ENCODE data around the gene RAB3GAP2. TPM values are rescaled to one million over a fixed set of nuclear protein-coding genes. Genes with fewer than 3 reads are reported as not detected.

RAB3GAP2 gene
- polyA plus RNA-seq, 1 experiment, result 43.6 TPM

DNA sequence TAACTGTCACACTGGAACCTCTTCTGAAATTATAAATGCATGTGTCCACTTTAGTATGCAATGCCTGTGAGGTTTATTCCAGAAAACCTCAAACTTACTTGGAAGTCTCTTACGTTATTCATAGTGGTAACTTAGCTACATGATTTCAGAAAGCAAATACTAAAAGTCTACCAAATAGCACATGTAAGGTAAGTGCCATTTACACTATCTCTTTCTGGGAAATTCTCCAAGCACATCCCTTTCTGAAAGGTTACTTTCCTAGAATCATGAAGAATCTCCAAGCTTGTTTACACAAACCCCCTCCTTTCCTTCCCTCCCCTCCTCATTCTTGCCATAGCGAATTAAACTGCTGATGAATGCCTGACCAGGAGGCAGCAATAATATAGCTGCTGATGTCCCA lies 42.5 kb downstream of the RAB3GAP2 start:
- TF ChIP-seq, protein P1, sequence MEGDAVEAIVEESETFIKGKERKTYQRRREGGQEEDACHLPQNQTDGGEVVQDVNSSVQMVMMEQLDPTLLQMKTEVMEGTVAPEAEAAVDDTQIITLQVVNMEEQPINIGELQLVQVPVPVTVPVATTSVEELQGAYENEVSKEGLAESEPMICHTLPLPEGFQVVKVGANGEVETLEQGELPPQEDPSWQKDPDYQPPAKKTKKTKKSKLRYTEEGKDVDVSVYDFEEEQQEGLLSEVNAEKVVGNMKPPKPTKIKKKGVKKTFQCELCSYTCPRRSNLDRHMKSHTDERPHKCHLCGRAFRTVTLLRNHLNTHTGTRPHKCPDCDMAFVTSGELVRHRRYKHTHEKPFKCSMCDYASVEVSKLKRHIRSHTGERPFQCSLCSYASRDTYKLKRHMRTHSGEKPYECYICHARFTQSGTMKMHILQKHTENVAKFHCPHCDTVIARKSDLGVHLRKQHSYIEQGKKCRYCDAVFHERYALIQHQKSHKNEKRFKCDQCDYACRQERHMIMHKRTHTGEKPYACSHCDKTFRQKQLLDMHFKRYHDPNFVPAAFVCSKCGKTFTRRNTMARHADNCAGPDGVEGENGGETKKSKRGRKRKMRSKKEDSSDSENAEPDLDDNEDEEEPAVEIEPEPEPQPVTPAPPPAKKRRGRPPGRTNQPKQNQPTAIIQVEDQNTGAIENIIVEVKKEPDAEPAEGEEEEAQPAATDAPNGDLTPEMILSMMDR (IDR thresholded peaks at IDR 0.05; ENCODE audit: low read depth, low read length), result no peak
- H3K27ac ChIP-seq (ENCODE audit: low read depth, low read length), result no peak overlapping the region
- no peaks in the 10 kb centered on the region for H3K27me3 ChIP-seq (ENCODE audit: control insufficient read depth, insufficient read depth, low read length)
- POLR2A ChIA-PET, result no interaction called here
- CTCF ChIA-PET, result interaction anchor here (0.5 to 3.8 kb wide), 3 partner anchors 11 to 241 kb away, joined by 3 to 15 read pairs (median 3); no protein-coding TSS in a partner anchor
- no peaks in the 10 kb centered on the region for H3K9me3 ChIP-seq (ENCODE audit: control insufficient read depth, insufficient read depth, low read length)
- H3K4me3 ChIP-seq (ENCODE audit: low read depth, low read length), result no peak overlapping the region
- no peak for DNase-seq (ENCODE audit: low read depth, low spot score)

DNA sequence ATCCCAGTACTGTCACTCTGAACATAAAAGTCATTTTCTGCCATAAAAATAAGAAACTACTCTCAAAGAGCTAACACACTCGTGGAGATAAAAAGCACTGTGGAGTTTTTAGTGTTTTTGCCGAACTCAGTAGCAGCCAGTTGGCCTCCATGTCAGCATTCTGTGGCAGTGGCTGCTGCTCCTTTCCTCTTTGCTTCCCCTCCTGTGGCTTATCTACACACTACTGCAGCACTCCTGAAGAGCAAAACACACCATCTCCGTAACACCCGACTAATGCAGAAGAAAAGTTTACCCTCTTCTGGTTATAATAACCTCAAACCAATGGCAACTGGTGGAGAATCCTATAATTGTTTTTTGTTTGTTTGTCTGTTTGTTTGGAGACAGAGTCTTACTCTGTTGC lies 44.9 kb downstream of the RAB3GAP2 start:
- no peaks in the 10 kb centered on the region for H3K9me3 ChIP-seq (ENCODE audit: control insufficient read depth, insufficient read depth, low read length)

DNA sequence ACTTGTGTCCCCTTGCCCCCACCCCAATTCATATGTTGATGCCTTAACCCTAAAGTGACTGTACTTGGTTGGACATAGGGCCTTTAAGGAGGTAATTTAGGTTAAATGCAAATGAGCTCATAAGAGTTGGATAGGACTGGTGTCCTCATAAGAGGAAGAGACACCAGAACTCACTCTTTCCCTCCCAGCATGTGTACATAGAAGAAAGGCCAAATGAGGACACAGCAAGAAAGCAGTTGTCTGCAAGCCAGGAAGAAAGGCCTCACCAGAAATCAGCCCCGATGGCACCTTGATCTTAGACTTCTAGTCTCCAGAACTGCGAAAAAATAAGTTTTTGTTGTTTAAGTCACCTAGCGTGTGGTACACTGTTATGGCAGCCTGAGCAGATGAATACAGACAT lies 45.5 kb downstream of the RAB3GAP2 start:
- Histone ChIP-seq H3K9me3 (ENCODE audit: control insufficient read depth, insufficient read depth, low read length) (no peaks in the 10 kb centered on the region), H3K4me3 (ENCODE audit: low read depth, low read length) (no peak overlapping the region), H3K27me3 (ENCODE audit: control insufficient read depth, insufficient read depth, low read length) (no peaks in the 10 kb centered on the region), H3K27ac (ENCODE audit: low read depth, low read length) (no peak overlapping the region)
- TF ChIP-seq, protein P1 (IDR thresholded peaks at IDR 0.05; ENCODE audit: low read depth, low read length), result no peak
- POLR2A ChIA-PET, result no interaction called here
- CTCF ChIA-PET, result no interaction called here
- DNase-seq (ENCODE audit: low read depth, low spot score), result no peak

More for the DNA sequence above, 44.9 kb downstream of the RAB3GAP2 start:
- CTCF ChIA-PET, result no interaction called here
- H3K4me3 ChIP-seq (ENCODE audit: low read depth, low read length), result no peak overlapping the region
- TF ChIP-seq, protein P1 (IDR thresholded peaks at IDR 0.05; ENCODE audit: low read depth, low read length), result no peak
- POLR2A ChIA-PET, result no interaction called here
- no peak for DNase-seq (ENCODE audit: low read depth, low spot score)
- no peak overlapping the region for H3K27ac ChIP-seq (ENCODE audit: low read depth, low read length)
- no peaks in the 10 kb centered on the region for H3K27me3 ChIP-seq (ENCODE audit: control insufficient read depth, insufficient read depth, low read length)

DNA sequence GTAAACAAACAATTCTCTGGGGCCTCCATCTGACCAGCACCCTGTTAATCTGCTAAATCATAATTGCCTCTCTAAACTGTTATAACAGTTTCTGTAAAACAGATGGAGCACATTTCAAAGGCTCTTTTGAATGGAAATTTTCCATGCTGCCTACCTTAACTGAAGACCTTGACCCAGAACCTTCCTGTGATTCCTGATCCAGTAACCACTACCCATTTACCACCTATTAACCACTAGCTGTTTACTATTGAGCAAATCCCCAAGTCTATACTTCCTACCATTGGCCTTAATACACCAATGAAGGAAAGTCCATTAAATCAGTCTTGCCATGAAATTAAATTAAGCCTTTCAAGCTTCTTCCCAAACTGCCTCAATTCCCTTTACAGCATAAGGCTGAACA lies 46.3 kb downstream of the RAB3GAP2 start:
- Histone ChIP-seq H3K27me3 (ENCODE audit: control insufficient read depth, insufficient read depth, low read length) (no peaks in the 10 kb centered on the region), H3K27ac (ENCODE audit: low read depth, low read length) (no peak overlapping the region), H3K9me3 (ENCODE audit: control insufficient read depth, insufficient read depth, low read length) (no peaks in the 10 kb centered on the region), H3K4me3 (ENCODE audit: low read depth, low read length) (no peak overlapping the region)
- ChIA-PET CTCF (interaction anchor here (1.3 kb wide), 1 partner anchor 55 kb away, joined by 3 read pairs; no protein-coding TSS in a partner anchor), POLR2A (no interaction called here)
- TF ChIP-seq, protein P1 (IDR thresholded peaks at IDR 0.05; ENCODE audit: low read depth, low read length), result no peak
- DNase-seq (ENCODE audit: low read depth, low spot score), result no peak

- Histone ChIP-seq H3K27ac (ENCODE audit: low read depth, low read length) (no peak overlapping the region), H3K27me3 (ENCODE audit: control insufficient read depth, insufficient read depth, low read length) (no peaks in the 10 kb centered on the region), H3K4me3 (ENCODE audit: low read depth, low read length) (no peak overlapping the region), H3K9me3 (ENCODE audit: control insufficient read depth, insufficient read depth, low read length) (no peaks in the 10 kb centered on the region)
- no peak for DNase-seq (ENCODE audit: low read depth, low spot score)
- POLR2A ChIA-PET, result no interaction called here
- TF ChIP-seq, protein P1 (IDR thresholded peaks at IDR 0.05; ENCODE audit: low read depth, low read length), result no peak
- CTCF ChIA-PET, result interaction anchor here (1.3 kb wide), 1 partner anchor 56 kb away, joined by 3 read pairs; no protein-coding TSS in a partner anchor
Observed at GRCh38 chr1:220224611-220225124, 47.6 kb downstream of the RAB3GAP2 start.
